ENCODE measurements around the gene SLC36A4.
"Not testable (repeated sequence)": the region's sequence is repeated elsewhere in the genome, so short reads cannot be mapped to it uniquely, and the experiment has no call there.

Gene SLC36A4

DNA sequence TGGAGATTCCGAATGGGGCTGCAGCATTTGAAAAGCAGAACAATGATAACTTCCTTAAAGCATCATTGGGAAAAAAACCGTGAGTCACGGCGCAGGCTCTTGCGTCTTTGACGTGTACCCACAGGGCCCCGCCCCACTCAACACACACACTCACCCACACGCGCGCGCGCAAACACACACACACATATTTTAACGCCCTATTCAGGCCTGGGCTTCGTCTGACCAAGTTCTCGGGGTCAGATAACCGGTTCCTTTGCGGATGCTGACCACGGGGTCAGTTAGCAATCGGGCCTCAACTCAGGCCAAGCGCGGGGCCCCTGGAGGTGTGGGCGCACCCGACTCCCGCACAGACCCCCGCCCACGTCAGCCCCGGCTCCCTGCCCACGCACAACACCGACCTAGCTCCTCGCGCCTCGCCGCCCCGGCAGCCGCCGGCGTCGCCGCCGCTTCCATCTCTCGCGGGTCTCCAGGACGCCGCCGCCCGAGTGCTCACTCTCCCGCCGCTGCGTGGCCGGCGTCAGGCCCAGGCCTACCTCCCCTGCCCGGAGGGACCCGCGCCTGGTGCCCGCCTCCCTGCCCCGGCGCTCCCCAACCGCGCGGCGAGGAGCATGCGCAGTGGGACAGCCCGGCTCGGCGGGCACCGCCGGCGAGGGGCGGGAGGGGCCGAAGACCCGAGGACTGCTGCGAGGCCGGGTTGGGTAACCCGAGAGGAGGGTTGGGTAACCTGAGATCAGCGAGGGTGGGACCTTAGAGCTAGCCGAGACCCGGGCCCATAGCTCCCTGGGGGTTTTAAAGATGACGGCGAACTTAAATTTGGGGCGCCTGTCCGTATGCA is at the start of gene SLC36A4:
Gene SLC36A4 (minus strand): TSS at position 612 of the 835 bp plus-strand sequence. CDS start 159 bp downstream, at position 453.
- in situ Hi-C loops (cut with HindIII; ENCODE audit: low sequenced_read_pairs), result no loop called here
- H3K4me3 ChIP-seq (ENCODE audit: low read depth, low read length), result peak within 1 kb of the TSS; percentile 62
- TF ChIP-seq, protein P1, sequence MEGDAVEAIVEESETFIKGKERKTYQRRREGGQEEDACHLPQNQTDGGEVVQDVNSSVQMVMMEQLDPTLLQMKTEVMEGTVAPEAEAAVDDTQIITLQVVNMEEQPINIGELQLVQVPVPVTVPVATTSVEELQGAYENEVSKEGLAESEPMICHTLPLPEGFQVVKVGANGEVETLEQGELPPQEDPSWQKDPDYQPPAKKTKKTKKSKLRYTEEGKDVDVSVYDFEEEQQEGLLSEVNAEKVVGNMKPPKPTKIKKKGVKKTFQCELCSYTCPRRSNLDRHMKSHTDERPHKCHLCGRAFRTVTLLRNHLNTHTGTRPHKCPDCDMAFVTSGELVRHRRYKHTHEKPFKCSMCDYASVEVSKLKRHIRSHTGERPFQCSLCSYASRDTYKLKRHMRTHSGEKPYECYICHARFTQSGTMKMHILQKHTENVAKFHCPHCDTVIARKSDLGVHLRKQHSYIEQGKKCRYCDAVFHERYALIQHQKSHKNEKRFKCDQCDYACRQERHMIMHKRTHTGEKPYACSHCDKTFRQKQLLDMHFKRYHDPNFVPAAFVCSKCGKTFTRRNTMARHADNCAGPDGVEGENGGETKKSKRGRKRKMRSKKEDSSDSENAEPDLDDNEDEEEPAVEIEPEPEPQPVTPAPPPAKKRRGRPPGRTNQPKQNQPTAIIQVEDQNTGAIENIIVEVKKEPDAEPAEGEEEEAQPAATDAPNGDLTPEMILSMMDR (IDR thresholded peaks at IDR 0.05; ENCODE audit: low read depth, low read length), result no peak
- DNase-seq (ENCODE audit: low read depth, low spot score), result peak; percentile 96

DNA sequence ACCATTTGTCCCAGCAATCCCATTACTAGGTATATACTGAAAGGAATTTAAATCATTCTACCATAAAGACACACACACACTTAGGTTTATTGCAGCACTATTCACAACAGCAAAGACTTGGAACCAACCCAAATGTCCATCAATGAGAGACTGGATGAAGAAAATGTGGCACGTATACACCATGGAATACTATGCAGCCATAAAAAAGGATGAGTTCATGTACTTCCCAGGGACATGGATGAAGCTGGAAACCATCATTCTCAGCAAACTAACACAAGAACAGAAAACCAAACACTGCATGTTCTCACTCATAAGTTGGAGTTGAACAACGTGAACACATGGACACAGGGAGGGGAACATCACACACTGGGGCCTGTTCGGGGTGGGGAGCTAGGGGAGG is 49.0 kb upstream of the SLC36A4 start:
- H3K4me3 ChIP-seq (ENCODE audit: low read depth, low read length); DNase-seq (ENCODE audit: low read depth, low spot score); in situ Hi-C loops (cut with HindIII; ENCODE audit: low sequenced_read_pairs): not testable (repeated sequence)

DNA sequence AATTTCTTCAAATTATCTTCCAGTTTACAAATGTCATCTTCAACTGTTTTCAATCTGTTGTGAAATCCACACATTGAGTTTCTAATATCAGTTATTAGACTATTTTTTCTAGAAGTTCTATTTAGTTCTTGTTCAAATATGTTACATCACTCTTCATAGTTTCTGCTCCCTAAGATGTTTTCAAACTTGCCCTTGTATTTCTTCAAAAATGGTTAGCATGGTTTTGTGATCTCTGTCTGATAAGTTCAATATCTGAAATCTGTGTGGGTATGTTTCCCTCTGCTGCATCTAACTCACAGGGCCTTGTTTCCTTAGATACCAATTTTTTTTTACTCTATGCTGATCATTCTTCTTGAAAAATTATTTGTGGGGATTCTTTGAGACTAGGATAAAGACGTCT is 46.2 kb upstream of the SLC36A4 start:
- in situ Hi-C loops (cut with HindIII; ENCODE audit: low sequenced_read_pairs), result no loop called here
- DNase-seq (ENCODE audit: low read depth, low spot score), result no peak
- no peak overlapping the region for H3K4me3 ChIP-seq (ENCODE audit: low read depth, low read length)
- TF ChIP-seq, protein P1 (IDR thresholded peaks at IDR 0.05; ENCODE audit: low read depth, low read length), result no peak

- in situ Hi-C loops (cut with HindIII; ENCODE audit: low sequenced_read_pairs), result no loop called here
- no peak overlapping the region for H3K4me3 ChIP-seq (ENCODE audit: low read depth, low read length)
- no peak for DNase-seq (ENCODE audit: low read depth, low spot score)
- TF ChIP-seq, protein P1 (IDR thresholded peaks at IDR 0.05; ENCODE audit: low read depth, low read length), result no peak
These were observed 42.2 kb upstream of the SLC36A4 start for GRCh38 chr11:93239966-93240365.

DNA sequence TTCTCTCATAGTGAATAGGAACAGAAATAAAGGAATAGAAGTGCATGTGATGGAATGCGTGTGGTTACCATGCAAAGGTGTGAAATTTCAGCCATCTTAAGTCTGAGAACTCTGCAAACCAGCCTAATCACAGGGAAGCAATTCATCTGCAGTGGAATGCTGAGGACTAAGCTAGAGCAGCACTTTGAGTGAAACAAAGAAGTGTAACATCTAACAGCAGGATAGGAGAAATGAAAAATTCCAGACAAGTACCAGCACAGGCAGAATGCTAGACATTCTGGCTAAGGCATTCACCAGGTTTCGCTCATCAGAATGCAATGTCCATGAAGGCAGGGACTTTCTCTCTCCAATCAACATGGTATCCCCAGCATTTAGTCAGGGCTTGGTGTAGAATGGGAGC is 41.2 kb upstream of the SLC36A4 start:
- no peak overlapping the region for H3K4me3 ChIP-seq (ENCODE audit: low read depth, low read length)
- TF ChIP-seq, protein P1 (IDR thresholded peaks at IDR 0.05; ENCODE audit: low read depth, low read length), result no peak
- DNase-seq (ENCODE audit: low read depth, low spot score), result no peak
- in situ Hi-C loops (cut with HindIII; ENCODE audit: low sequenced_read_pairs), result no loop called here

GRCh38 chr11:93236741-93237675 is 39.2 kb upstream of the SLC36A4 start:
- in situ Hi-C loops (cut with HindIII; ENCODE audit: low sequenced_read_pairs), result no loop called here
- DNase-seq (ENCODE audit: low read depth, low spot score), result peak; percentile 43
- TF ChIP-seq, protein P1 (IDR thresholded peaks at IDR 0.05; ENCODE audit: low read depth, low read length), result peak; percentile 70
- H3K4me3 ChIP-seq (ENCODE audit: low read depth, low read length), result no peak overlapping the region
